ENCODE data around the gene CAMTA1.
"Not testable (repeated sequence)": the region's sequence is repeated elsewhere in the genome, so short reads cannot be mapped to it uniquely, and the experiment has no call there.

The CAMTA1 gene

GRCh38 chr1:7404046-7404742 is 618.9 kb downstream of the CAMTA1 start:
- DNase-seq (ENCODE audit: low read depth in 2 of 2), result no peak

GRCh38 chr1:7405844-7406500 is 620.7 kb downstream of the CAMTA1 start:
- no peak for DNase-seq (ENCODE audit: low read depth in 2 of 2)

- DNase-seq (ENCODE audit: low read depth in 2 of 2), result no peak
Measured at GRCh38 chr1:7406641-7407543, 621.6 kb downstream of the CAMTA1 start.

GRCh38 chr1:7407544-7407895 is 622.3 kb downstream of the CAMTA1 start:
- DNase-seq (ENCODE audit: low read depth in 2 of 2), result no peak

GRCh38 chr1:7407980-7408770 is 622.9 kb downstream of the CAMTA1 start:
- DNase-seq (ENCODE audit: low read depth in 2 of 2), result no peak

- DNase-seq (ENCODE audit: low read depth in 2 of 2), result no peak
Measured at GRCh38 chr1:7408771-7409150, 623.5 kb downstream of the CAMTA1 start.

- DNase-seq (ENCODE audit: low read depth in 2 of 2), result no peak
Measured at GRCh38 chr1:7409278-7409677, 624.0 kb downstream of the CAMTA1 start.

- no peak for DNase-seq (ENCODE audit: low read depth in 2 of 2)
Measured at GRCh38 chr1:7410156-7410555, 624.9 kb downstream of the CAMTA1 start.

- not testable (repeated sequence) for DNase-seq (ENCODE audit: low read depth in 2 of 2)
Measured at GRCh38 chr1:7417618-7418017, 632.4 kb downstream of the CAMTA1 start.

GRCh38 chr1:7418442-7419080 is 633.3 kb downstream of the CAMTA1 start:
- no peak for DNase-seq (ENCODE audit: low read depth in 2 of 2)

GRCh38 chr1:7420098-7420445 is 634.8 kb downstream of the CAMTA1 start:
- DNase-seq (ENCODE audit: low read depth in 2 of 2), result no peak

GRCh38 chr1:7420470-7421100 is 635.3 kb downstream of the CAMTA1 start:
- DNase-seq (ENCODE audit: low read depth in 2 of 2), result no peak

- DNase-seq (ENCODE audit: low read depth in 2 of 2), result no peak
Measured at GRCh38 chr1:7421471-7422075, 636.3 kb downstream of the CAMTA1 start.

GRCh38 chr1:7422081-7422480 is 636.8 kb downstream of the CAMTA1 start:
- DNase-seq (ENCODE audit: low read depth in 2 of 2), result no peak

- DNase-seq (ENCODE audit: low read depth in 2 of 2), result no peak
Measured at GRCh38 chr1:7422561-7422960, 637.3 kb downstream of the CAMTA1 start.

- DNase-seq (ENCODE audit: low read depth in 2 of 2), result no peak
Measured at GRCh38 chr1:7422966-7423365, 637.7 kb downstream of the CAMTA1 start.

- DNase-seq (ENCODE audit: low read depth in 2 of 2), result no peak
Measured at GRCh38 chr1:7424352-7424890, 639.2 kb downstream of the CAMTA1 start.

GRCh38 chr1:7425229-7425628 is 640.0 kb downstream of the CAMTA1 start:
- DNase-seq (ENCODE audit: low read depth in 2 of 2), result no peak

GRCh38 chr1:7425771-7426170 is 640.5 kb downstream of the CAMTA1 start:
- no peak for DNase-seq (ENCODE audit: low read depth in 2 of 2)
